HCT116 (cell line): ENCODE data around the gene G6PC2. TPM values are rescaled to one million over a fixed set of nuclear protein-coding genes. Genes with fewer than 3 reads are reported as not detected.

Source experiments
- ATAC-seq: fragments of 200-7000 bp; cut with Tn5 transposase; 2 replicates; pipeline ENCODE4 v1.9.1; 2020; ENCODE audit warnings: mild to moderate bottlenecking, moderate library complexity
- BruUV-seq: library from RNA; stranded (reverse); fragments of 400-500 nt; replicated peaks from 2 replicates; lab custom pipeline; 2021; lab: Mats Ljungman, UMichigan
- CTCF ChIA-PET: fragments of 300-600 bp; sonication (Branson Sonifier 250); formaldehyde crosslinking; loops from one replicate; lab custom pipeline; 2021; ENCODE audit warnings: antibody characterized with exemption; lab: Charles Lee
- POLR2A ChIA-PET: fragments of 300-600, 350-600 bp; sonication (Branson Sonifier 250); formaldehyde crosslinking; loops from one replicate; lab custom pipeline; 2021; ENCODE audit warnings: antibody characterized with exemption; lab: Charles Lee
- RAD21 ChIA-PET, 2 experiments: fragments of 300-600 bp; sonication (Branson Sonifier 250); formaldehyde crosslinking; loops; one replicate each; lab custom pipeline; 2023; ENCODE audit warnings: low total read pairs in 2 of 2; ENCODE audit not compliant: uncharacterized antibody in 2 of 2, unreplicated experiment in 2 of 2, low non-redundant PET in 1 of 2; lab: Charles Lee
- DNase-seq: peaks from one replicate; pipeline ENCODE4 v3.0.0-alpha.2; 2010; ENCODE audit warnings: low read depth, low spot score
- H2AFZ ChIP-seq: fragments of 200-600 bp; shearing (Covaris generic), sonication (generic); 2 replicates; pipeline ENCODE4 v1.6.1; 2017; ENCODE audit warnings: low read depth, mixed run types, mixed read lengths, antibody characterized with exemption, low read length; ENCODE audit not compliant: poor library complexity, severe bottlenecking
- H3K27ac ChIP-seq: 2 replicates; pipeline ENCODE4 v1.5.1; 2012; ENCODE audit warnings: low read depth, low read length
- H3K27me3 ChIP-seq: fragments of 200-600 bp; sonication (generic); 2 replicates; pipeline ENCODE4 v1.6.1; 2016; ENCODE audit warnings: mixed run types, low read length, mixed read lengths; ENCODE audit not compliant: insufficient read depth
- H3K36me3 ChIP-seq, 2 experiments: fragments of 200-500 bp in 1 of 2; fragments of 200-600 bp in 1 of 2; sonication (Bioruptor generic) in 1 of 2; sonication (generic) in 1 of 2; 2 replicates each; pipeline versions ENCODE4 v1.5.1 to v1.6.1; 2014 to 2016; ENCODE audit warnings: low read length in 2 of 2, inconsistent platforms in 1 of 2, mixed read lengths in 1 of 2, mixed run types in 1 of 2; ENCODE audit not compliant: insufficient read depth in 2 of 2, control insufficient read depth in 1 of 2
- H3K4me1 ChIP-seq, 2 experiments: fragments of 200-600 bp in 1 of 2; sonication (generic) in 1 of 2; 2 replicates each; pipeline versions ENCODE4 v1.5.1 to v1.6.1; 2012 to 2017; ENCODE audit warnings: low read length in 2 of 2, inconsistent platforms in 1 of 2, mild to moderate bottlenecking in 1 of 2, mixed read lengths in 1 of 2, mixed run types in 1 of 2, moderate library complexity in 1 of 2; ENCODE audit not compliant: insufficient read depth in 2 of 2, control insufficient read depth in 1 of 2
- H3K4me2 ChIP-seq: fragments of 200-600 bp; sonication (generic); 2 replicates; pipeline ENCODE4 v1.6.1; 2017; ENCODE audit warnings: mixed run types, low read length, mixed read lengths
- H3K4me3 ChIP-seq, 2 experiments: fragments of 200-600 bp in 1 of 2; sonication (generic) in 1 of 2; replicated peaks in 1 of 2; 2 replicates each; pipeline ENCODE4 v1.5.1; 2011 to 2016; ENCODE audit warnings: low read length in 2 of 2, control low read depth in 1 of 2, low read depth in 1 of 2, mild to moderate bottlenecking in 1 of 2, mixed read lengths in 1 of 2, mixed run types in 1 of 2
- H3K79me2 ChIP-seq: fragments of 200-600 bp; sonication (generic); 2 replicates; pipeline ENCODE4 v1.6.1; 2017; ENCODE audit warnings: mild to moderate bottlenecking, mixed run types, low read length, moderate library complexity, mixed read lengths; ENCODE audit not compliant: insufficient read depth
- H3K9ac ChIP-seq: fragments of 200-600 bp; sonication (generic); 2 replicates; pipeline ENCODE4 v1.6.1; 2016; ENCODE audit warnings: low read length, mixed read lengths
- H3K9me2 ChIP-seq: fragments of 200-600 bp; sonication (generic), shearing (Covaris generic); 2 replicates; pipeline ENCODE4 v1.6.1; 2017; ENCODE audit warnings: mixed run types, mild to moderate bottlenecking, moderate library complexity; ENCODE audit not compliant: insufficient read depth
- H3K9me3 ChIP-seq, 2 experiments: fragments of 200-500 bp in 1 of 2; fragments of 200-600 bp in 1 of 2; sonication (Bioruptor generic) in 1 of 2; sonication (generic) in 1 of 2; 2 replicates each; pipeline ENCODE4 v1.6.1; 2014 to 2017; ENCODE audit warnings: low read length in 2 of 2, mixed read lengths in 2 of 2, inconsistent platforms in 1 of 2, low read depth in 1 of 2, mild to moderate bottlenecking in 1 of 2, mixed run types in 1 of 2, moderate library complexity in 1 of 2; ENCODE audit not compliant: control insufficient read depth in 1 of 2, insufficient read depth in 1 of 2
- H4K20me1 ChIP-seq: fragments of 200-600 bp; sonication (generic), shearing (Covaris generic); 2 replicates; pipeline ENCODE4 v1.6.1; 2017; ENCODE audit warnings: mixed run types, mild to moderate bottlenecking, moderate library complexity; ENCODE audit not compliant: insufficient read depth
- CEBPB ChIP-seq: IDR thresholded peaks from 2 replicates; pipeline ENCODE4 v1.6.1; 2012; ENCODE audit warnings: low read depth
- EGR1 ChIP-seq: IDR thresholded peaks from 2 replicates; pipeline ENCODE4 v1.6.1; 2012; ENCODE audit warnings: low read depth
- EZH2 ChIP-seq: fragments of 200-600 bp; sonication (generic); IDR thresholded peaks from 2 replicates; pipeline ENCODE4 v1.6.1; 2017; ENCODE audit warnings: antibody characterized with exemption, mixed run types
- EZH2phosphoT487 ChIP-seq: fragments of 200-600 bp; IDR thresholded peaks from 2 replicates; pipeline ENCODE4 v1.6.1; 2018; ENCODE audit warnings: antibody characterized with exemption, borderline replicate concordance
- JUND ChIP-seq: IDR thresholded peaks from 2 replicates; pipeline ENCODE4 v1.6.1; 2012
- POLR2A ChIP-seq: IDR thresholded peaks from 2 replicates; pipeline ENCODE4 v1.7.0; 2011; ENCODE audit warnings: borderline replicate concordance; ENCODE audit not compliant: insufficient read depth, insufficient read length; ENCODE audit errors: extremely low read depth
- RAD21 ChIP-seq: IDR thresholded peaks from 2 replicates; pipeline ENCODE4 v1.6.1; 2012; ENCODE audit warnings: low read depth, mild to moderate bottlenecking
- SIN3A ChIP-seq: IDR thresholded peaks from 2 replicates; pipeline ENCODE4 v1.6.1; 2012; ENCODE audit warnings: low read depth
- SP1 ChIP-seq: IDR thresholded peaks from 2 replicates; pipeline ENCODE4 v1.6.1; 2012; ENCODE audit warnings: low read depth
- intact Hi-C: fragments of 100-400 bp; cut with micrococcal nuclease; formaldehyde crosslinking; loops from 2 replicates; pipeline ENCODE4 v1.10.0; 2022
- total RNA-seq: library from RNA; stranded (reverse); gene quantifications from one replicate; pipeline ENCODE4 v1.2.1, GENCODE V29; 2021; ENCODE audit not compliant: unreplicated experiment
- TF ChIP-seq, protein P1 (sequence below), 3 experiments: fragments of 200-600 bp in 1 of 3; sonication (generic) in 1 of 3; IDR thresholded peaks in 2 of 3; conservative IDR thresholded peaks in 1 of 3; 2 replicates each; pipeline ENCODE4 v1.5.1; 2012 to 2017; ENCODE audit warnings: low read depth in 2 of 3, low read length in 2 of 3, antibody characterized with exemption in 1 of 3, borderline replicate concordance in 1 of 3, control low read depth in 1 of 3, mild to moderate bottlenecking in 1 of 3, mixed read lengths in 1 of 3, mixed run types in 1 of 3, moderate library complexity in 1 of 3; ENCODE audit not compliant: insufficient read depth in 1 of 3
- TF ChIP-seq, protein P2 (sequence below): IDR thresholded peaks from 2 replicates; pipeline ENCODE4 v1.6.1; 2012

Gene G6PC2
- total RNA-seq, 1 experiment from 2014 or later, result not detected

DNA sequence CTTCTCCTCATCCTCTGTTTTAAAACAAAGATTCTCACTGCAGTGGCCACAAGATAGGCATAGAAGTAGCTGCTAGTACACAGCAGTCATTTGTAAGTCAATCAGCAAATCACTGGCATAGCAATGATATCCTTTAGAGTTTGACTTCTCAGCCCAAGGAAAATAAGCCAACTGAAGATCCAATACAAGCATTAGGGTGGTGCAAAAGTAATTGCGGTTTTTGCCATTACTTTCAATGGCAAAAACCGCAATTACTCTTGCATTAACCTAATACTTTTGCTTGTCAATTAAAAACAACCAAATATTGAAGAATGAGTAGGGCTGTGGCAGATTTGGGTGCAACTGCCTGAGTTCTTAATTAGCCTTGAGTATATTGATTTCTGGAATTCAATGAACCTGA, 2.8 kb downstream of the G6PC2 start:
- H3K36me3 ChIP-seq, result no peaks in the 10 kb centered on the region
- TF ChIP-seq, protein P1, sequence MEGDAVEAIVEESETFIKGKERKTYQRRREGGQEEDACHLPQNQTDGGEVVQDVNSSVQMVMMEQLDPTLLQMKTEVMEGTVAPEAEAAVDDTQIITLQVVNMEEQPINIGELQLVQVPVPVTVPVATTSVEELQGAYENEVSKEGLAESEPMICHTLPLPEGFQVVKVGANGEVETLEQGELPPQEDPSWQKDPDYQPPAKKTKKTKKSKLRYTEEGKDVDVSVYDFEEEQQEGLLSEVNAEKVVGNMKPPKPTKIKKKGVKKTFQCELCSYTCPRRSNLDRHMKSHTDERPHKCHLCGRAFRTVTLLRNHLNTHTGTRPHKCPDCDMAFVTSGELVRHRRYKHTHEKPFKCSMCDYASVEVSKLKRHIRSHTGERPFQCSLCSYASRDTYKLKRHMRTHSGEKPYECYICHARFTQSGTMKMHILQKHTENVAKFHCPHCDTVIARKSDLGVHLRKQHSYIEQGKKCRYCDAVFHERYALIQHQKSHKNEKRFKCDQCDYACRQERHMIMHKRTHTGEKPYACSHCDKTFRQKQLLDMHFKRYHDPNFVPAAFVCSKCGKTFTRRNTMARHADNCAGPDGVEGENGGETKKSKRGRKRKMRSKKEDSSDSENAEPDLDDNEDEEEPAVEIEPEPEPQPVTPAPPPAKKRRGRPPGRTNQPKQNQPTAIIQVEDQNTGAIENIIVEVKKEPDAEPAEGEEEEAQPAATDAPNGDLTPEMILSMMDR (IDR thresholded peaks at IDR 0.05 in 2 of 3, conservative IDR thresholded peaks at IDR 0.05 in 1 of 3; ENCODE audit: borderline replicate concordance in 1 of 3, insufficient read depth in 1 of 3, low read depth in 2 of 3, low read length in 2 of 3), result no peak
- TF ChIP-seq SIN3A (no peak), EZH2 (no peak), CEBPB (no peak), EZH2phosphoT487 (no peak)
- no peak overlapping the region for H3K27ac ChIP-seq
- ChIA-PET CTCF (no interaction called here), RAD21 (no interaction called here), POLR2A (no interaction called here)
- H3K27me3 ChIP-seq, result no peaks in the 10 kb centered on the region
- no peaks in the 10 kb centered on the region for H4K20me1 ChIP-seq
- DNase-seq (no peak), ATAC-seq (no peak)
- intact Hi-C loops, result no loop called here
- H3K4me2 ChIP-seq, result no peak overlapping the region
- no peaks in the 10 kb centered on the region for H3K4me1 ChIP-seq
- no peaks in the 10 kb centered on the region for H3K9me2 ChIP-seq
- BruUV-seq, result no TSS peak
- H3K9ac ChIP-seq, result no peak overlapping the region
- no peak overlapping the region for H3K4me3 ChIP-seq
- H2AFZ ChIP-seq, result no peak overlapping the region
- H3K9me3 ChIP-seq, result no peaks in the 10 kb centered on the region
- H3K79me2 ChIP-seq, result no peaks in the 10 kb centered on the region

DNA sequence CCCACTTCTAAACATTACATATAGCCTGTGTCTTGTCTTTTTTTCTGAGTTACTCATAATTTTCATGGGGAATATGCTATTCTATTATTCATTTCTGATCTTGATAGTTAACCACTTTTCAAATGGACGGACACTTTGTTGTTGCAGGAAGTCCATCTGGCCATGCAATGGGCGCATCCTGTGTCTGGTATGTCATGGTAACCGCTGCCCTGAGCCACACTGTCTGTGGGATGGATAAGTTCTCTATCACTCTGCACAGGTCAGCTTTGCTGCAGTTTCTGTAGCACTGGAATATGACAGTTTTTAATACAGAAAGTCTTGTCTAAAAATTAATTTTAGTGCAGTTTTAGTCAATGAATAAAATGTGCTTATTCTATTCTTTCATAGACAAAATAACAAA, 3.3 kb downstream of the G6PC2 start:
- no peaks in the 10 kb centered on the region for H3K4me1 ChIP-seq
- no peaks in the 10 kb centered on the region for H3K9me2 ChIP-seq
- no peak overlapping the region for H3K27ac ChIP-seq
- CTCF ChIA-PET, result no interaction called here
- H3K27me3 ChIP-seq, result no peaks in the 10 kb centered on the region
- ATAC-seq (no peak), DNase-seq (no peak)
- RAD21 ChIA-PET, result no interaction called here
- no peak overlapping the region for H3K4me3 ChIP-seq
- intact Hi-C loops, result no loop called here
- H3K36me3 ChIP-seq, result no peaks in the 10 kb centered on the region
- H3K9me3 ChIP-seq, result no peaks in the 10 kb centered on the region
- TF ChIP-seq, protein P1 (IDR thresholded peaks at IDR 0.05 in 2 of 3, conservative IDR thresholded peaks at IDR 0.05 in 1 of 3; ENCODE audit: borderline replicate concordance in 1 of 3, insufficient read depth in 1 of 3, low read depth in 2 of 3, low read length in 2 of 3), result no peak
- TF ChIP-seq JUND (no peak), EZH2phosphoT487 (no peak), SP1 (no peak), EGR1 (no peak), POLR2A (no peak), RAD21 (no peak)
- TF ChIP-seq, protein P2, sequence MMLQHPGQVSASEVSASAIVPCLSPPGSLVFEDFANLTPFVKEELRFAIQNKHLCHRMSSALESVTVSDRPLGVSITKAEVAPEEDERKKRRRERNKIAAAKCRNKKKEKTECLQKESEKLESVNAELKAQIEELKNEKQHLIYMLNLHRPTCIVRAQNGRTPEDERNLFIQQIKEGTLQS, result no peak
- H3K79me2 ChIP-seq, result no peaks in the 10 kb centered on the region
- BruUV-seq, result no TSS peak
- no peaks in the 10 kb centered on the region for H4K20me1 ChIP-seq
- no peak overlapping the region for H3K4me2 ChIP-seq
- POLR2A ChIA-PET, result no interaction called here
- H2AFZ ChIP-seq, result no peak overlapping the region
- no peak overlapping the region for H3K9ac ChIP-seq
